CD4-positive, alpha-beta T cell treated with Interleukin-2 at 100 ng/mL for 4 hours (primary cell): Measurements from ENCODE around the gene H2AZ1.
"Not testable (repeated sequence)": the region's sequence is repeated elsewhere in the genome, so short reads cannot be mapped to it uniquely, and the experiment has no call there.

ENCODE experiments used
- DNase-seq: peaks from one replicate; pipeline ENCODE4 v3.0.0-alpha.2; 2020; ENCODE audit warnings: low spot score

H2AZ1 gene

GRCh38 chr4:99949999-99950912, at the start of gene H2AZ1:
TSS of gene H2AZ1 (minus strand) at chr4:99950275. CDS start at chr4:99950170, 105 bp downstream.
- peak; percentile 98 for DNase-seq

GRCh38 chr4:99998062-99998867, 48.2 kb upstream of the H2AZ1 start:
- DNase-seq = peak; percentile 4

GRCh38 chr4:99991741-99992140, 41.7 kb upstream of the H2AZ1 start:
- DNase-seq = no peak

GRCh38 chr4:99987681-99988080, 37.6 kb upstream of the H2AZ1 start:
- no peak for DNase-seq

GRCh38 chr4:99986792-99987191, 36.7 kb upstream of the H2AZ1 start:
- DNase-seq = no peak

GRCh38 chr4:99983289-99983943, 33.3 kb upstream of the H2AZ1 start:
- no peak for DNase-seq

- DNase-seq = no peak
These were observed 29.8 kb upstream of the H2AZ1 start for GRCh38 chr4:99979872-99980271.

GRCh38 chr4:99971453-99972111, 21.5 kb upstream of the H2AZ1 start:
- no peak for DNase-seq

GRCh38 chr4:99968330-99968729, 18.3 kb upstream of the H2AZ1 start:
- DNase-seq = no peak

GRCh38 chr4:99966692-99967091, 16.6 kb upstream of the H2AZ1 start:
- DNase-seq = no peak

GRCh38 chr4:99965674-99966350, 15.7 kb upstream of the H2AZ1 start:
- DNase-seq = peak; percentile 19

- no peak for DNase-seq
These were observed 15.1 kb upstream of the H2AZ1 start for GRCh38 chr4:99965173-99965572.

- no peak for DNase-seq
These were observed 11.6 kb upstream of the H2AZ1 start for GRCh38 chr4:99961711-99962110.

GRCh38 chr4:99960648-99961047, 10.6 kb upstream of the H2AZ1 start:
- no peak for DNase-seq

GRCh38 chr4:99958207-99958606, 8.1 kb upstream of the H2AZ1 start:
- DNase-seq = not testable (repeated sequence)

- no peak for DNase-seq
These were observed 809 bp upstream of the H2AZ1 start for GRCh38 chr4:99950913-99951254.

- DNase-seq = peak; percentile 93
These were observed 759 bp downstream of the H2AZ1 start for GRCh38 chr4:99949034-99949998.

- no peak for DNase-seq
These were observed 2.5 kb downstream of the H2AZ1 start for GRCh38 chr4:99947608-99948007.

GRCh38 chr4:99947190-99947578, 2.9 kb downstream of the H2AZ1 start:
- DNase-seq = no peak
